Spleen (tissue), 11 donors: ENCODE results near the gene ADD2. TPM values are rescaled to one million over a fixed set of nuclear protein-coding genes. Genes with fewer than 3 reads are reported as not detected.

Experiments used
- DNase-seq: peaks from one replicate; pipeline ENCODE4 v3.0.0-alpha.2; 2020
- H3K27ac ChIP-seq, 8 donors: fragments of 200-600 bp; sonication (generic) in 7 of 8; 1 replicate in 4 of 8; 2 replicates in 4 of 8; pipeline versions ENCODE4 v1.5.0 to v1.8.0; 2016 to 2021; ENCODE audit warnings: inconsistent platforms in 4 of 8, mild to moderate bottlenecking in 4 of 8, moderate library complexity in 1 of 8
- H3K27me3 ChIP-seq, 7 donors: fragments of 200-600 bp; sonication (generic) in 6 of 7; replicated peaks in 1 of 7; 1 replicate in 4 of 7; 2 replicates in 3 of 7; pipeline versions ENCODE4 v1.5.0 to v1.8.0; 2016 to 2021; ENCODE audit warnings: inconsistent platforms in 3 of 7, mild to moderate bottlenecking in 1 of 7
- H3K36me3 ChIP-seq, 6 donors: fragments of 200-600 bp; sonication (generic) in 5 of 6; 1 replicate in 4 of 6; 2 replicates in 2 of 6; pipeline versions ENCODE4 v1.5.0 to v1.8.0; 2016 to 2021; ENCODE audit warnings: inconsistent platforms in 2 of 6
- H3K4me1 ChIP-seq, 6 donors: fragments of 200-600 bp; sonication (generic) in 5 of 6; 1 replicate in 3 of 6; 2 replicates in 3 of 6; pipeline versions ENCODE4 v1.5.0 to v1.8.0; 2016 to 2021; ENCODE audit warnings: inconsistent platforms in 3 of 6
- H3K4me3 ChIP-seq, 8 donors: fragments of 200-600 bp; sonication (generic) in 7 of 8; 1 replicate in 4 of 8; 2 replicates in 4 of 8; pipeline versions ENCODE4 v1.5.0 to v1.8.0; 2016 to 2021; ENCODE audit warnings: inconsistent platforms in 4 of 8, mild to moderate bottlenecking in 4 of 8, moderate library complexity in 2 of 8
- H3K9me3 ChIP-seq, 8 donors: fragments of 200-600 bp; sonication (generic) in 7 of 8; 1 replicate in 4 of 8; 2 replicates in 4 of 8; pipeline versions ENCODE4 v1.5.0 to v1.8.0; 2016 to 2021; ENCODE audit warnings: inconsistent platforms in 4 of 8
- CTCF ChIP-seq, 11 experiments: fragments of 200-600 bp in 7 of 11; fragments of 450-650 bp in 4 of 11; sonication (generic) in 4 of 11; IDR thresholded peaks in 8 of 11; conservative IDR thresholded peaks in 3 of 11; 1 replicate in 7 of 11; 2 replicates in 4 of 11; pipeline versions ENCODE4 v1.4.0 to v1.8.0; 2016 to 2021; ENCODE audit warnings: antibody characterized with exemption in 11 of 11, inconsistent platforms in 4 of 11, mild to moderate bottlenecking in 1 of 11
- POLR2A ChIP-seq, 3 donors: fragments of 450-650 bp; IDR thresholded peaks; one replicate each; pipeline ENCODE4 v1.5.1; 2017; ENCODE audit warnings: antibody characterized with exemption in 3 of 3, mild to moderate bottlenecking in 1 of 3
- POLR2AphosphoS5 ChIP-seq, 3 donors: sonication (generic); formaldehyde crosslinking; IDR thresholded peaks; one replicate each; pipeline ENCODE4 v1.5.1; 2017; ENCODE audit warnings: antibody characterized with exemption in 3 of 3
- WGBS, 5 donors: extraction: QIAGEN DNeasy Blood & Tissue Kit in 3 of 5; methylation state at CpG; one replicate each; pipeline versions ENCODE4 v1.1.5 to v1.1.7; 2013 to 2018; 5-methylcytosine and 5-hydroxymethylcytosine counted together
- intact Hi-C: fragments of 100-400 bp; cut with DNase I; formaldehyde crosslinking; loops from one replicate; pipeline ENCODE4 v1.15.0; 2023; ENCODE audit warnings: low total_unique reads
- polyA plus RNA-seq, 3 donors: library from polyadenylated mRNA; stranded (reverse); fragments of 200-250 nt; gene quantifications; one replicate each; pipeline ENCODE4 v1.2.1, GENCODE V29; 2013
- total RNA-seq, 7 donors: library from RNA; depleted of rRNA in 3 of 7; stranded (reverse); fragments of >200 nt in 3 of 7; fragmentation: NEBNext Ultra II Directional in 4 of 7; extraction: Animal tissue kit (Norgen Biotek cat#: 25700) in 4 of 7; gene quantifications; one replicate each; pipeline versions ENCODE4 v1.1.0 to v1.2.1, GENCODE V29; 2016 to 2021
- donor health status: healthy with polysubstance abuse.
- donor health status: DM: no; HTN: no; CAD: no; lungs with moderate emphysema.
- donor health status: DM: no; HTN: no; CAD: no.
- donor health status: Bipolar disorder and iron deficiency.
- donor health status: healthy.
- donor health status: DM: no; HTN: no; CAD: no.
- donor health status: DM: yes; HTN: yes; CAD: no.

ADD2 gene
- total and polyA plus RNA-seq, 10 donors, result 0.47 to 7.1 (median 3.8) TPM

- Histone ChIP-seq H3K4me3 (no peak overlapping the region), H3K9me3 (no peaks in the 10 kb centered on the region), H3K27me3 (no peaks in the 10 kb centered on the region), H3K36me3 (no peaks in the 10 kb centered on the region), H3K27ac (no peak overlapping the region), H3K4me1 (no peaks in the 10 kb centered on the region)
- no peak for DNase-seq
- TF ChIP-seq POLR2A (IDR thresholded peaks at IDR 0.05) (no peak), CTCF (IDR thresholded peaks at IDR 0.05 in 8 of 11, conservative IDR thresholded peaks at IDR 0.05 in 3 of 11) (no peak), POLR2AphosphoS5 (IDR thresholded peaks at IDR 0.05) (no peak)
- WGBS, 5 donors, result 59 to 84% (median 79%) methylated on average over 3 of the region's 3 CpGs
- intact Hi-C loops, result no loop called here
Observed at GRCh38 chr2:70708376-70709199, 59.4 kb downstream of the ADD2 start.

GRCh38 chr2:70707706-70708105 lies 60.3 kb downstream of the ADD2 start:
- no peaks in the 10 kb centered on the region for H3K4me1 ChIP-seq
- no peaks in the 10 kb centered on the region for H3K36me3 ChIP-seq
- H3K9me3 ChIP-seq, result no peaks in the 10 kb centered on the region
- no peak for DNase-seq
- TF ChIP-seq POLR2AphosphoS5 (IDR thresholded peaks at IDR 0.05) (no peak), POLR2A (IDR thresholded peaks at IDR 0.05) (no peak), CTCF (IDR thresholded peaks at IDR 0.05 in 8 of 11, conservative IDR thresholded peaks at IDR 0.05 in 3 of 11) (no peak)
- H3K27ac ChIP-seq, result no peak overlapping the region
- H3K27me3 ChIP-seq, result no peaks in the 10 kb centered on the region
- 80 to 100% (median 87%) methylated on average over 1 of the region's 1 CpG for WGBS, 5 donors
- intact Hi-C loops, result no loop called here
- no peak overlapping the region for H3K4me3 ChIP-seq

- 93 to 95% (median 94%) methylated on average over 26 to 36 of the region's 36 CpGs for WGBS, 5 donors
- DNase-seq, result no peak
Observed at GRCh38 chr2:70706026-70706795, 61.8 kb downstream of the ADD2 start.

More at GRCh38 chr2:70706026-70706795, 61.8 kb downstream of the ADD2 start:
- H3K4me1 ChIP-seq, result no peaks in the 10 kb centered on the region
- no peaks in the 10 kb centered on the region for H3K36me3 ChIP-seq
- no peak overlapping the region for H3K27ac ChIP-seq
- no peak overlapping the region for H3K4me3 ChIP-seq
- no peaks in the 10 kb centered on the region for H3K9me3 ChIP-seq
- intact Hi-C loops, result no loop called here
- H3K27me3 ChIP-seq, result no peaks in the 10 kb centered on the region
- no peak for TF ChIP-seq CTCF (IDR thresholded peaks at IDR 0.05 in 8 of 11, conservative IDR thresholded peaks at IDR 0.05 in 3 of 11)
- no peak for TF ChIP-seq POLR2AphosphoS5 (IDR thresholded peaks at IDR 0.05)
- no peak for TF ChIP-seq POLR2A (IDR thresholded peaks at IDR 0.05)
